OCI-LY1 (cell line): ENCODE data around the gene SPAG17.

ENCODE experiments used
- H2AFZ ChIP-seq: fragments of 200-600 bp; sonication (generic), shearing (Covaris generic); 2 replicates; pipeline ENCODE4 v1.6.0; 2014; ENCODE audit warnings: antibody characterized with exemption, mild to moderate bottlenecking, low read length
- H3F3A ChIP-seq: fragments of 200-600 bp; sonication (generic), shearing (Covaris generic); 2 replicates; pipeline ENCODE4 v1.6.0; 2014; ENCODE audit warnings: mild to moderate bottlenecking, antibody characterized with exemption, low read length, moderate library complexity; ENCODE audit not compliant: insufficient read depth
- H3K27ac ChIP-seq: fragments of 200-600 bp; sonication (generic); 2 replicates; pipeline ENCODE4 v1.5.1; 2014; ENCODE audit warnings: low read length, mixed run types, mild to moderate bottlenecking, low read depth; ENCODE audit not compliant: poor library complexity, severe bottlenecking
- H3K27me3 ChIP-seq: fragments of 200-600 bp; sonication (generic); 2 replicates; pipeline ENCODE4 v1.6.0; 2014; ENCODE audit warnings: antibody characterized with exemption, mild to moderate bottlenecking, low read length, moderate library complexity; ENCODE audit not compliant: insufficient read depth
- H3K36me3 ChIP-seq: fragments of 200-600 bp; sonication (generic); 2 replicates; pipeline ENCODE4 v1.6.1; 2014; ENCODE audit warnings: mild to moderate bottlenecking, antibody characterized with exemption, low read length, moderate library complexity, mixed read lengths; ENCODE audit not compliant: insufficient read depth
- H3K4me1 ChIP-seq: fragments of 200-600 bp; sonication (generic); 2 replicates; pipeline ENCODE4 v1.5.1; 2014; ENCODE audit warnings: mild to moderate bottlenecking, low read length, moderate library complexity; ENCODE audit not compliant: insufficient read depth, severe bottlenecking
- H3K4me2 ChIP-seq: fragments of 200-600 bp; sonication (generic), shearing (Covaris generic); 2 replicates; pipeline ENCODE4 v1.6.1; 2014; ENCODE audit warnings: low read length
- H3K4me3 ChIP-seq: fragments of 200-600 bp; sonication (generic); 2 replicates; pipeline ENCODE4 v1.5.1; 2014; ENCODE audit warnings: low read length, low read depth, mild to moderate bottlenecking, mixed read lengths; ENCODE audit not compliant: poor library complexity, severe bottlenecking
- H3K79me2 ChIP-seq: fragments of 200-600 bp; shearing (Covaris generic); 2 replicates; pipeline ENCODE4 v1.6.1; 2016; ENCODE audit warnings: mixed run types, low read length, mixed read lengths; ENCODE audit not compliant: insufficient read depth
- H3K9ac ChIP-seq: fragments of 200-600 bp; sonication (generic), shearing (Covaris generic); 2 replicates; pipeline ENCODE4 v1.6.1; 2014; ENCODE audit warnings: mild to moderate bottlenecking, low read length, mixed read lengths
- H3K9me2 ChIP-seq: fragments of 200-600 bp; sonication (generic), shearing (Covaris generic); 2 replicates; pipeline ENCODE4 v1.6.1; 2014; ENCODE audit warnings: low read depth, mild to moderate bottlenecking, low read length, mixed read lengths
- H3K9me3 ChIP-seq: fragments of 200-600 bp; shearing (Covaris generic); 2 replicates; pipeline ENCODE4 v1.6.1; 2014; ENCODE audit warnings: low read length, mixed read lengths
- H4K20me1 ChIP-seq: fragments of 200-600 bp; sonication (generic), shearing (Covaris generic); 2 replicates; pipeline ENCODE4 v1.6.0; 2016; ENCODE audit warnings: mild to moderate bottlenecking, low read length; ENCODE audit not compliant: insufficient read depth
- EZH2 ChIP-seq: fragments of 200-600 bp; sonication (generic), shearing (Covaris generic); IDR thresholded peaks from 2 replicates; pipeline ENCODE4 v1.8.0; 2017; ENCODE audit warnings: borderline replicate concordance, mixed run types, mild to moderate bottlenecking, antibody characterized with exemption, low read length, moderate library complexity, mixed read lengths
- TF ChIP-seq, protein P1 (sequence below): fragments of 200-600 bp; sonication (generic), shearing (Covaris generic); IDR thresholded peaks from 2 replicates; pipeline ENCODE4 v1.5.1; 2017; ENCODE audit warnings: mild to moderate bottlenecking, antibody characterized with exemption, low read length, moderate library complexity, mixed read lengths

Gene SPAG17

DNA sequence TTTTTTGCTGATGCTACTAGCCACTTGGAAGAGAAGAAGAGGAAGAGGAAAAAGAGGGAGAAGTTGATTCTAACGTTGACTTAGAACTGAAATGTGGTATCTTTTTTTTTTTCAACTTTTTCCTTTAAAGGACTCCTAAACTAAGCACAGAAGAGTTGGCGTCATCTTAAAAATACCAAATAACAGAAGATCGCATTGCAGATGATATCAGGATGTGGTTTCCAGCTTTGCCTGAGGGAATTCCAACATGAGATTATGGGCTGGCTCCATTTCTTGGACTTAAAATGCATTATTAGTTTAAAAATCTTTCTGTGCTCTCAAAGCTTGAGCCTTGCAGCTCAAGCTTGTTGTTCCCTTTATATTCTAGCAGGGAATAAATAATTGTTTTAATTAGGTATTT, 225.7 kb downstream of the SPAG17 start:
- peaks cover 84% of the 10 kb centered on the region for H3K36me3 ChIP-seq

DNA sequence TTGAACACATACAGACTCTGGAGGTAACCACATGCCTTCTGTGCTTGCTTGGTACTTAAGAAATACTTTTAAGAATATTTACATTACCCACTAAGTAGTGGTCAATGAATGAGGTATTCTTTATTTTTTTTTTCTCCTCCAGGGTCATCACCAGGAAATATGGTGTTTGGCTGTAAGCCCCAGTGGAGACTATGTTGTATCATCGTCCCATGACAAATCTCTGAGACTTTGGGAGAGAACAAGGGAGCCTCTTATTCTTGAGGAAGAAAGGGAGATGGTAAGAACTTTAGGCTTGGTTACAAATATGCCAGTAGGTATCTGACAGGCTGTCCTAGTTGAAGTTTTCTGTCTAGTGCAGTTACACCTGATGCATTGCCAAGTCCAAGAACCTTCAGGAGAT, 232.6 kb downstream of the SPAG17 start:
- no peak overlapping the region for H3K4me2 ChIP-seq
- no peaks in the 10 kb centered on the region for H3K9me2 ChIP-seq
- H3K9me3 ChIP-seq = no peaks in the 10 kb centered on the region
- H3K9ac ChIP-seq = no peak overlapping the region
- no peaks in the 10 kb centered on the region for H3K79me2 ChIP-seq
- H4K20me1 ChIP-seq = no peaks in the 10 kb centered on the region
- no peak overlapping the region for H3K4me3 ChIP-seq
- no peak for TF ChIP-seq EZH2
- TF ChIP-seq, protein P1, sequence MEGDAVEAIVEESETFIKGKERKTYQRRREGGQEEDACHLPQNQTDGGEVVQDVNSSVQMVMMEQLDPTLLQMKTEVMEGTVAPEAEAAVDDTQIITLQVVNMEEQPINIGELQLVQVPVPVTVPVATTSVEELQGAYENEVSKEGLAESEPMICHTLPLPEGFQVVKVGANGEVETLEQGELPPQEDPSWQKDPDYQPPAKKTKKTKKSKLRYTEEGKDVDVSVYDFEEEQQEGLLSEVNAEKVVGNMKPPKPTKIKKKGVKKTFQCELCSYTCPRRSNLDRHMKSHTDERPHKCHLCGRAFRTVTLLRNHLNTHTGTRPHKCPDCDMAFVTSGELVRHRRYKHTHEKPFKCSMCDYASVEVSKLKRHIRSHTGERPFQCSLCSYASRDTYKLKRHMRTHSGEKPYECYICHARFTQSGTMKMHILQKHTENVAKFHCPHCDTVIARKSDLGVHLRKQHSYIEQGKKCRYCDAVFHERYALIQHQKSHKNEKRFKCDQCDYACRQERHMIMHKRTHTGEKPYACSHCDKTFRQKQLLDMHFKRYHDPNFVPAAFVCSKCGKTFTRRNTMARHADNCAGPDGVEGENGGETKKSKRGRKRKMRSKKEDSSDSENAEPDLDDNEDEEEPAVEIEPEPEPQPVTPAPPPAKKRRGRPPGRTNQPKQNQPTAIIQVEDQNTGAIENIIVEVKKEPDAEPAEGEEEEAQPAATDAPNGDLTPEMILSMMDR = no peak
- H3K4me1 ChIP-seq = no peaks in the 10 kb centered on the region
- no peaks in the 10 kb centered on the region for H3F3A ChIP-seq
- no peak overlapping the region for H3K27ac ChIP-seq
- peaks cover 98% of the 10 kb centered on the region for H3K36me3 ChIP-seq
- H2AFZ ChIP-seq = no peak overlapping the region
- H3K27me3 ChIP-seq = no peaks in the 10 kb centered on the region

More for the DNA sequence above, 225.7 kb downstream of the SPAG17 start:
- no peak overlapping the region for H2AFZ ChIP-seq
- no peaks in the 10 kb centered on the region for H3K9me3 ChIP-seq
- H3K27ac ChIP-seq = no peak overlapping the region
- no peak overlapping the region for H3K4me2 ChIP-seq
- H3K9me2 ChIP-seq = no peaks in the 10 kb centered on the region
- H4K20me1 ChIP-seq = no peaks in the 10 kb centered on the region
- no peak overlapping the region for H3K9ac ChIP-seq
- no peaks in the 10 kb centered on the region for H3F3A ChIP-seq
- no peaks in the 10 kb centered on the region for H3K79me2 ChIP-seq
- no peaks in the 10 kb centered on the region for H3K27me3 ChIP-seq
- no peak overlapping the region for H3K4me3 ChIP-seq
- no peaks in the 10 kb centered on the region for H3K4me1 ChIP-seq
- no peak for TF ChIP-seq EZH2
- TF ChIP-seq, protein P1 = no peak

DNA sequence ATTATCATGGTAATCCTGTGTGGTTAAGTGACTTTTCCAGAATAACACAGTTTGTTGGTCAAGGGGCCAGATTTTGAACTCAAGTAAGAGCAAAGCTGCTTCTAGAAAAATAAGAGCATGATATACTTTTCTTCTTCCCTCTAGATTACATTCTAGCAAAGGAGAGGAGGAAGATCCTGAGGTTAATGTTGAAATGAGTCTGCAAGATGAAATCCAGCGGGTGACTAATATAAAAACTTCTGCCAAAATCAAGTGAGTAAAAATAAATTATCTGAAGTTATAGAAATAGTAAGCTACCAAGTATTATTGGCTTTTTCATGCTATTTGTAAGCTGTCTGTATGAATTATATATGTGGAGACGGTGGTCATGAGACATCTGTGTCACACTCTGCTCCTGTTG, 242.7 kb downstream of the SPAG17 start:
- Histone ChIP-seq H2AFZ (no peak overlapping the region), H3K4me1 (no peaks in the 10 kb centered on the region), H3K36me3 (peaks cover 93% of the 10 kb centered on the region), H3K27me3 (no peaks in the 10 kb centered on the region), H3K79me2 (no peaks in the 10 kb centered on the region), H3F3A (no peaks in the 10 kb centered on the region), H3K9me3 (no peaks in the 10 kb centered on the region), H3K27ac (no peak overlapping the region), H3K4me2 (no peak overlapping the region), H4K20me1 (no peaks in the 10 kb centered on the region), H3K9ac (no peak overlapping the region), H3K4me3 (no peak overlapping the region), H3K9me2 (no peaks in the 10 kb centered on the region)
- TF ChIP-seq EZH2 = no peak
- TF ChIP-seq, protein P1 = no peak
